Measurements from ENCODE around the gene JMJD8. TPM values are rescaled to one million over a fixed set of nuclear protein-coding genes. Genes with fewer than 3 reads are reported as not detected.

The JMJD8 gene
- total and polyA plus RNA-seq, 10 of the 15 experiments (the other 5 are each of a cell fraction or from before 2014, with no cell fraction given): 1.00 to 50.4 (median 30.7) TPM

- CTCF ChIA-PET: interaction anchor here (0.6 to 1.6 kb wide), 3 partner anchors 22 to 1722 kb away, joined by 3 to 10 read pairs (median 5); partner anchors contain the start of genes CHTF18, CIAO3 and RPUSD1
- 82% methylated on average over 6 of the region's 6 CpGs for WGBS (ENCODE audit: insufficient coverage, insufficient replicate concordance, low lambda C conversion rate, missing lambda C conversion rate)
Measured at GRCh38 chr16:718922-719321, 34.8 kb upstream of the JMJD8 start.

More at GRCh38 chr16:718922-719321, 34.8 kb upstream of the JMJD8 start:
- Histone ChIP-seq H3K9ac (ENCODE audit: control insufficient read depth, insufficient read depth, low read length) (no peak overlapping the region), H3K4me1 (ENCODE audit: control insufficient read depth, insufficient read depth, low read length) (peaks cover 10% of the 10 kb centered on the region), H3K79me2 (ENCODE audit: control insufficient read depth, insufficient read depth, low read length) (no peaks in the 10 kb centered on the region; the same call in 1 of the 2 replicates), H3K27me3 (replicated peaks in 1 of 2; ENCODE audit: control insufficient read depth in 2 of 2, insufficient read depth in 2 of 2, low read length in 1 of 2) (no peaks in the 10 kb centered on the region), H3K36me3 (ENCODE audit: control insufficient read depth in 2 of 2, insufficient read depth in 2 of 2, low read length in 1 of 2) (no peaks in the 10 kb centered on the region), H2AFZ (ENCODE audit: control insufficient read depth, low read depth, low read length) (no peak overlapping the region), H4K20me1 (ENCODE audit: control insufficient read depth, insufficient read depth) (0 out of 2 replicates have a peak, but pooled peaks cover 2% of the 10 kb centered on the region), H3K4me3 (no peak overlapping the region), H3K4me2 (ENCODE audit: control insufficient read depth, insufficient read depth) (no peak overlapping the region; the same call in 1 of the 2 replicates), H3K27ac (ENCODE audit: control insufficient read depth, insufficient read depth) (no peak overlapping the region), H3K9me3 (replicated peaks; ENCODE audit: control insufficient read depth, insufficient read depth, low read length) (no peaks in the 10 kb centered on the region)
- BruUV-seq (replicated peaks): no TSS peak
- SMC1A ChIA-PET (ENCODE audit: uncharacterized antibody, unreplicated experiment): no interaction called here
- POLR2A ChIA-PET: no interaction called here
- RAD21 ChIA-PET (ENCODE audit: unreplicated experiment): no interaction called here
- ATAC-seq: no peak
- in situ Hi-C loops (cut with MboI) (no loop called here), intact Hi-C loops (cut with micrococcal nuclease; ENCODE audit: unreplicated experiment) (no loop called here)
- no peak for FAIRE-seq
- no peak for DNase-seq (ENCODE audit: low read depth, low spot score)
- no peak for TF ChIP-seq SREBF1 (IDR thresholded peaks at IDR 0.05; ENCODE audit: low read length)
- TF ChIP-seq HCFC1 (IDR thresholded peaks at IDR 0.05; ENCODE audit: low read length): no peak
- TF ChIP-seq REST (IDR thresholded peaks at IDR 0.05; ENCODE audit: low read depth, low read length): no peak
- no peak for TF ChIP-seq RAD21 (IDR thresholded peaks at IDR 0.05; ENCODE audit: insufficient read depth, low read depth, low read length)
- no peak for TF ChIP-seq LARP7 (IDR thresholded peaks at IDR 0.05)
- TF ChIP-seq ATF7 (IDR thresholded peaks at IDR 0.05; ENCODE audit: low read depth): no peak
- TF ChIP-seq CBFB (IDR thresholded peaks at IDR 0.05; ENCODE audit: low read depth): no peak
- TF ChIP-seq STAT1 (conservative IDR thresholded peaks at IDR 0.05): no peak
